ENCODE results near the gene SLC8B1.
"Not testable (repeated sequence)": the region's sequence is repeated elsewhere in the genome, so short reads cannot be mapped to it uniquely, and the experiment has no call there.

The SLC8B1 gene

GRCh38 chr12:113359939-113360748 lies 25.2 kb upstream of the SLC8B1 start:
- peak overlapping the region; percentile 89 for H3K4me2 ChIP-seq (ENCODE audit: low read length)
- H3K36me3 ChIP-seq (ENCODE audit: insufficient read depth, low read length) = no peaks in the 10 kb centered on the region
- no peaks in the 10 kb centered on the region for H4K20me1 ChIP-seq (ENCODE audit: insufficient read depth, low read length)
- no peaks in the 10 kb centered on the region for H3K9me2 ChIP-seq (ENCODE audit: low read depth, low read length)
- peaks cover 15% of the 10 kb centered on the region for H3K4me1 ChIP-seq (ENCODE audit: insufficient read depth, low read length, severe bottlenecking)
- peak overlapping the region; percentile 83 for H3K4me3 ChIP-seq (ENCODE audit: low read depth, low read length, poor library complexity, severe bottlenecking)
- TF ChIP-seq EZH2 (IDR thresholded peaks at IDR 0.05; ENCODE audit: borderline replicate concordance, low read length) (no peak), CTCF (IDR thresholded peaks at IDR 0.05; ENCODE audit: low read length) (no peak; the same call in 1 of the 2 replicates)
- H3F3A ChIP-seq (ENCODE audit: insufficient read depth, low read length) = peaks cover 4% of the 10 kb centered on the region; the same call in 1 of the 2 replicates
- H3K9ac ChIP-seq (ENCODE audit: low read length) = no peak overlapping the region; the same call in 1 of the 2 replicates
- H3K9me3 ChIP-seq (ENCODE audit: low read length) = no peaks in the 10 kb centered on the region
- H3K27me3 ChIP-seq (ENCODE audit: insufficient read depth, low read length) = no peaks in the 10 kb centered on the region
- no peak overlapping the region for H3K27ac ChIP-seq (ENCODE audit: low read depth, low read length, poor library complexity, severe bottlenecking)
- H3K79me2 ChIP-seq (ENCODE audit: insufficient read depth, low read length) = no peaks in the 10 kb centered on the region
- no peak overlapping the region for H2AFZ ChIP-seq (ENCODE audit: low read length)

- H4K20me1 ChIP-seq (ENCODE audit: insufficient read depth, low read length) = no peaks in the 10 kb centered on the region
- TF ChIP-seq CTCF (IDR thresholded peaks at IDR 0.05; ENCODE audit: low read length) (no peak), EZH2 (IDR thresholded peaks at IDR 0.05; ENCODE audit: borderline replicate concordance, low read length) (no peak)
- H3K9ac ChIP-seq (ENCODE audit: low read length) = peak overlapping the region; percentile 73
- H3K27ac ChIP-seq (ENCODE audit: low read depth, low read length, poor library complexity, severe bottlenecking) = no peak overlapping the region
- H3K4me1 ChIP-seq (ENCODE audit: insufficient read depth, low read length, severe bottlenecking) = peaks cover 15% of the 10 kb centered on the region
- no peaks in the 10 kb centered on the region for H3K9me2 ChIP-seq (ENCODE audit: low read depth, low read length)
- no peaks in the 10 kb centered on the region for H3K9me3 ChIP-seq (ENCODE audit: low read length)
- peaks cover 4% of the 10 kb centered on the region; the same call in 1 of the 2 replicates for H3F3A ChIP-seq (ENCODE audit: insufficient read depth, low read length)
- H2AFZ ChIP-seq (ENCODE audit: low read length) = no peak overlapping the region
- no peaks in the 10 kb centered on the region for H3K79me2 ChIP-seq (ENCODE audit: insufficient read depth, low read length)
- no peaks in the 10 kb centered on the region for H3K36me3 ChIP-seq (ENCODE audit: insufficient read depth, low read length)
- H3K4me3 ChIP-seq (ENCODE audit: low read depth, low read length, poor library complexity, severe bottlenecking) = peak overlapping the region; percentile 83
- H3K27me3 ChIP-seq (ENCODE audit: insufficient read depth, low read length) = no peaks in the 10 kb centered on the region
- H3K4me2 ChIP-seq (ENCODE audit: low read length) = peak overlapping the region; percentile 89
These were observed 24.4 kb upstream of the SLC8B1 start for GRCh38 chr12:113359133-113359938.

GRCh38 chr12:113358381-113359132 lies 23.6 kb upstream of the SLC8B1 start, which contains the start of gene PLBD2:
Gene PLBD2 (plus strand): TSS chr12:113358587. CDS start chr12:113358601, 14 bp downstream.
- H2AFZ ChIP-seq (ENCODE audit: low read length) = 0 out of 2 replicates have a peak within 1 kb of the TSS, but pooled peaks have one; percentile 44
- no peak within 1 kb of the TSS for H3K27ac ChIP-seq (ENCODE audit: low read depth, low read length, poor library complexity, severe bottlenecking)

GRCh38 chr12:113354192-113354591 lies 19.3 kb upstream of the SLC8B1 start:
- H3K9ac ChIP-seq (ENCODE audit: low read length); H3K27ac ChIP-seq (ENCODE audit: low read depth, low read length, poor library complexity, severe bottlenecking); H3K9me2 ChIP-seq (ENCODE audit: low read depth, low read length); H3K79me2 ChIP-seq (ENCODE audit: insufficient read depth, low read length); H3F3A ChIP-seq (ENCODE audit: insufficient read depth, low read length); H3K4me2 ChIP-seq (ENCODE audit: low read length); H3K9me3 ChIP-seq (ENCODE audit: low read length); H3K4me1 ChIP-seq (ENCODE audit: insufficient read depth, low read length, severe bottlenecking); H3K27me3 ChIP-seq (ENCODE audit: insufficient read depth, low read length); H2AFZ ChIP-seq (ENCODE audit: low read length); H3K4me3 ChIP-seq (ENCODE audit: low read depth, low read length, poor library complexity, severe bottlenecking); H3K36me3 ChIP-seq (ENCODE audit: insufficient read depth, low read length); H4K20me1 ChIP-seq (ENCODE audit: insufficient read depth, low read length): not testable (repeated sequence)

More at GRCh38 chr12:113358381-113359132, 23.6 kb upstream of the SLC8B1 start, which contains the start of gene PLBD2:
- Histone ChIP-seq H3K9me3 (ENCODE audit: low read length) (no peaks in the 10 kb centered on the region), H4K20me1 (ENCODE audit: insufficient read depth, low read length) (no peaks in the 10 kb centered on the region), H3K9ac (ENCODE audit: low read length) (peak within 1 kb of the TSS; percentile 73), H3K4me1 (ENCODE audit: insufficient read depth, low read length, severe bottlenecking) (peaks cover 15% of the 10 kb centered on the region), H3K36me3 (ENCODE audit: insufficient read depth, low read length) (no peaks in the 10 kb centered on the region), H3K4me2 (ENCODE audit: low read length) (peak within 1 kb of the TSS; percentile 89), H3K4me3 (ENCODE audit: low read depth, low read length, poor library complexity, severe bottlenecking) (peak within 1 kb of the TSS; percentile 83), H3K9me2 (ENCODE audit: low read depth, low read length) (no peaks in the 10 kb centered on the region), H3F3A (ENCODE audit: insufficient read depth, low read length) (peaks cover 4% of the 10 kb centered on the region; the same call in 1 of the 2 replicates), H3K27me3 (ENCODE audit: insufficient read depth, low read length) (no peaks in the 10 kb centered on the region), H3K79me2 (ENCODE audit: insufficient read depth, low read length) (no peaks in the 10 kb centered on the region)
- TF ChIP-seq EZH2 (IDR thresholded peaks at IDR 0.05; ENCODE audit: borderline replicate concordance, low read length) = no peak
- no peak for TF ChIP-seq CTCF (IDR thresholded peaks at IDR 0.05; ENCODE audit: low read length)
